ENCODE results near the gene GPR35. TPM values are rescaled to one million over a fixed set of nuclear protein-coding genes. Genes with fewer than 3 reads are reported as not detected.

Gene GPR35
- total and polyA plus RNA-seq, 4 donors, result 0.30 to 2.4 (median 0.44) TPM

GRCh38 chr2:240626531-240627300, 1.4 kb downstream of the GPR35 start:
- WGBS, result 60% methylated on average over 21 of the region's 21 CpGs
- no peak overlapping the region for H3K9ac ChIP-seq (ENCODE audit: low read depth in 1 of 2, low read length in 2 of 2)
- DNase-seq (ENCODE audit: low spot score), result no peak
- H3K36me3 ChIP-seq (ENCODE audit: control insufficient read depth in 4 of 4, insufficient read depth in 3 of 4, low read depth in 1 of 4, low read length in 3 of 4), result no peaks in the 10 kb centered on the region
- peaks cover 0 to 2% (median 0%) of the 10 kb centered on the region in 4 donors for H3K4me1 ChIP-seq (ENCODE audit: control insufficient read depth in 4 of 4, insufficient read depth in 4 of 4, low read length in 3 of 4)
- H3K9me3 ChIP-seq (ENCODE audit: control insufficient read depth in 4 of 4, low read length in 3 of 4), result no peaks in the 10 kb centered on the region
- H3K27ac ChIP-seq (ENCODE audit: low read depth in 1 of 2, low read length in 2 of 2), result no peak overlapping the region
- H3K27me3 ChIP-seq (ENCODE audit: control insufficient read depth in 4 of 4, insufficient read depth in 4 of 4, low read length in 3 of 4), result no peaks in the 10 kb centered on the region
- H3K4me3 ChIP-seq (ENCODE audit: low read depth in 1 of 3, low read length in 3 of 3), result no peak overlapping the region
- TF ChIP-seq FOXA2 (IDR thresholded peaks at IDR 0.05), result no peak
- TF ChIP-seq EGR1 (IDR thresholded peaks at IDR 0.05; ENCODE audit: low read depth in 2 of 2), result no peak
- TF ChIP-seq YY1 (IDR thresholded peaks at IDR 0.05), result no peak
- TF ChIP-seq, protein P1, sequence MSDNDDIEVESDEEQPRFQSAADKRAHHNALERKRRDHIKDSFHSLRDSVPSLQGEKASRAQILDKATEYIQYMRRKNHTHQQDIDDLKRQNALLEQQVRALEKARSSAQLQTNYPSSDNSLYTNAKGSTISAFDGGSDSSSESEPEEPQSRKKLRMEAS (IDR thresholded peaks at IDR 0.05), result no peak
- TF ChIP-seq, protein P2, sequence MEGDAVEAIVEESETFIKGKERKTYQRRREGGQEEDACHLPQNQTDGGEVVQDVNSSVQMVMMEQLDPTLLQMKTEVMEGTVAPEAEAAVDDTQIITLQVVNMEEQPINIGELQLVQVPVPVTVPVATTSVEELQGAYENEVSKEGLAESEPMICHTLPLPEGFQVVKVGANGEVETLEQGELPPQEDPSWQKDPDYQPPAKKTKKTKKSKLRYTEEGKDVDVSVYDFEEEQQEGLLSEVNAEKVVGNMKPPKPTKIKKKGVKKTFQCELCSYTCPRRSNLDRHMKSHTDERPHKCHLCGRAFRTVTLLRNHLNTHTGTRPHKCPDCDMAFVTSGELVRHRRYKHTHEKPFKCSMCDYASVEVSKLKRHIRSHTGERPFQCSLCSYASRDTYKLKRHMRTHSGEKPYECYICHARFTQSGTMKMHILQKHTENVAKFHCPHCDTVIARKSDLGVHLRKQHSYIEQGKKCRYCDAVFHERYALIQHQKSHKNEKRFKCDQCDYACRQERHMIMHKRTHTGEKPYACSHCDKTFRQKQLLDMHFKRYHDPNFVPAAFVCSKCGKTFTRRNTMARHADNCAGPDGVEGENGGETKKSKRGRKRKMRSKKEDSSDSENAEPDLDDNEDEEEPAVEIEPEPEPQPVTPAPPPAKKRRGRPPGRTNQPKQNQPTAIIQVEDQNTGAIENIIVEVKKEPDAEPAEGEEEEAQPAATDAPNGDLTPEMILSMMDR (IDR thresholded peaks at IDR 0.05; ENCODE audit: low read depth, low read length, missing input control), result no peak
- TF ChIP-seq SP1 (IDR thresholded peaks at IDR 0.05), result no peak
- no peak for TF ChIP-seq NR2F2 (IDR thresholded peaks at IDR 0.05)
- TF ChIP-seq HNF4A (conservative IDR thresholded peaks at IDR 0.05), result no peak
- no peak for TF ChIP-seq HNF4G (IDR thresholded peaks at IDR 0.05)
- no peak for TF ChIP-seq FOXA1 (IDR thresholded peaks at IDR 0.05)
- no peak for TF ChIP-seq ATF3 (IDR thresholded peaks at IDR 0.05)
- TF ChIP-seq TAF1 (conservative IDR thresholded peaks at IDR 0.05), result no peak
- no peak for TF ChIP-seq GABPA (IDR thresholded peaks at IDR 0.05 in 1 of 2, conservative IDR thresholded peaks at IDR 0.05 in 1 of 2)
- TF ChIP-seq JUND (IDR thresholded peaks at IDR 0.05), result no peak
- TF ChIP-seq, protein P3, sequence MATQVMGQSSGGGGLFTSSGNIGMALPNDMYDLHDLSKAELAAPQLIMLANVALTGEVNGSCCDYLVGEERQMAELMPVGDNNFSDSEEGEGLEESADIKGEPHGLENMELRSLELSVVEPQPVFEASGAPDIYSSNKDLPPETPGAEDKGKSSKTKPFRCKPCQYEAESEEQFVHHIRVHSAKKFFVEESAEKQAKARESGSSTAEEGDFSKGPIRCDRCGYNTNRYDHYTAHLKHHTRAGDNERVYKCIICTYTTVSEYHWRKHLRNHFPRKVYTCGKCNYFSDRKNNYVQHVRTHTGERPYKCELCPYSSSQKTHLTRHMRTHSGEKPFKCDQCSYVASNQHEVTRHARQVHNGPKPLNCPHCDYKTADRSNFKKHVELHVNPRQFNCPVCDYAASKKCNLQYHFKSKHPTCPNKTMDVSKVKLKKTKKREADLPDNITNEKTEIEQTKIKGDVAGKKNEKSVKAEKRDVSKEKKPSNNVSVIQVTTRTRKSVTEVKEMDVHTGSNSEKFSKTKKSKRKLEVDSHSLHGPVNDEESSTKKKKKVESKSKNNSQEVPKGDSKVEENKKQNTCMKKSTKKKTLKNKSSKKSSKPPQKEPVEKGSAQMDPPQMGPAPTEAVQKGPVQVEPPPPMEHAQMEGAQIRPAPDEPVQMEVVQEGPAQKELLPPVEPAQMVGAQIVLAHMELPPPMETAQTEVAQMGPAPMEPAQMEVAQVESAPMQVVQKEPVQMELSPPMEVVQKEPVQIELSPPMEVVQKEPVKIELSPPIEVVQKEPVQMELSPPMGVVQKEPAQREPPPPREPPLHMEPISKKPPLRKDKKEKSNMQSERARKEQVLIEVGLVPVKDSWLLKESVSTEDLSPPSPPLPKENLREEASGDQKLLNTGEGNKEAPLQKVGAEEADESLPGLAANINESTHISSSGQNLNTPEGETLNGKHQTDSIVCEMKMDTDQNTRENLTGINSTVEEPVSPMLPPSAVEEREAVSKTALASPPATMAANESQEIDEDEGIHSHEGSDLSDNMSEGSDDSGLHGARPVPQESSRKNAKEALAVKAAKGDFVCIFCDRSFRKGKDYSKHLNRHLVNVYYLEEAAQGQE (IDR thresholded peaks at IDR 0.05), result no peak

GRCh38 chr2:240627736-240628506, 2.6 kb downstream of the GPR35 start:
- DNase-seq (ENCODE audit: low spot score), result no peak
- Histone ChIP-seq H3K9ac (ENCODE audit: low read depth in 1 of 2, low read length in 2 of 2) (no peak overlapping the region), H3K9me3 (ENCODE audit: control insufficient read depth in 4 of 4, low read length in 3 of 4) (no peaks in the 10 kb centered on the region), H3K27me3 (ENCODE audit: control insufficient read depth in 4 of 4, insufficient read depth in 4 of 4, low read length in 3 of 4) (no peaks in the 10 kb centered on the region), H3K27ac (ENCODE audit: low read depth in 1 of 2, low read length in 2 of 2) (no peak overlapping the region), H3K36me3 (ENCODE audit: control insufficient read depth in 4 of 4, insufficient read depth in 3 of 4, low read depth in 1 of 4, low read length in 3 of 4) (no peaks in the 10 kb centered on the region), H3K4me3 (ENCODE audit: low read depth in 1 of 3, low read length in 3 of 3) (no peak overlapping the region), H3K4me1 (ENCODE audit: control insufficient read depth in 4 of 4, insufficient read depth in 4 of 4, low read length in 3 of 4) (peaks cover 0 to 2% (median 0%) of the 10 kb centered on the region in 4 donors)
- WGBS, result 88% methylated on average over 17 of the region's 17 CpGs
- no peak for TF ChIP-seq HNF4A (conservative IDR thresholded peaks at IDR 0.05)
- TF ChIP-seq, protein P1 (IDR thresholded peaks at IDR 0.05), result no peak
- no peak for TF ChIP-seq TAF1 (conservative IDR thresholded peaks at IDR 0.05)
- TF ChIP-seq FOXA1 (IDR thresholded peaks at IDR 0.05), result no peak
- no peak for TF ChIP-seq HNF4G (IDR thresholded peaks at IDR 0.05)
- no peak for TF ChIP-seq EGR1 (IDR thresholded peaks at IDR 0.05; ENCODE audit: low read depth in 2 of 2)
- TF ChIP-seq NR2F2 (IDR thresholded peaks at IDR 0.05), result no peak
- no peak for TF ChIP-seq RAD21 (IDR thresholded peaks at IDR 0.05)
- no peak for TF ChIP-seq JUND (IDR thresholded peaks at IDR 0.05)
- TF ChIP-seq, protein P3 (IDR thresholded peaks at IDR 0.05), result no peak
- TF ChIP-seq ATF3 (IDR thresholded peaks at IDR 0.05), result no peak
